MCF 10A (cell line): ENCODE measurements around the gene MRPL39. TPM values are rescaled to one million over a fixed set of nuclear protein-coding genes. Genes with fewer than 3 reads are reported as not detected.

Source experiments
- BruUV-seq: library from RNA; stranded (reverse); fragments of 400-500 nt; replicated peaks from 2 replicates; lab custom pipeline; 2021; lab: Mats Ljungman, UMichigan
- CTCF ChIA-PET: fragments of 300-600 bp; sonication (Branson Sonifier 250); formaldehyde crosslinking; extraction: SDS; loops from one replicate; lab custom pipeline; 2021; ENCODE audit warnings: antibody characterized with exemption, inconsistent platforms; lab: Yijun Ruan, JAX
- POLR2A ChIA-PET: fragments of 300-600, 350-650 bp; sonication (Branson Sonifier 250); formaldehyde crosslinking; extraction: SDS; loops from one replicate; lab custom pipeline; 2020; ENCODE audit warnings: antibody characterized with exemption, inconsistent platforms; lab: Yijun Ruan, JAX
- DNase-seq: peaks from one replicate; pipeline ENCODE4 v3.0.0-alpha.2; 2018; ENCODE audit not compliant: unreplicated experiment
- H3K27ac Mint-ChIP-seq: one replicate; pipeline ENCODE4 v1.8.0; 2022; ENCODE audit warnings: mild to moderate bottlenecking, low read depth, mixed read lengths; ENCODE audit not compliant: unreplicated experiment
- H3K27me3 Mint-ChIP-seq: one replicate; pipeline ENCODE4 v1.8.0; 2022; ENCODE audit warnings: mixed read lengths; ENCODE audit not compliant: insufficient read depth, unreplicated experiment
- H3K36me3 Mint-ChIP-seq: one replicate; pipeline ENCODE4 v1.8.0; 2022; ENCODE audit warnings: mild to moderate bottlenecking, moderate library complexity, mixed read lengths; ENCODE audit not compliant: insufficient read depth, unreplicated experiment
- H3K4me1 Mint-ChIP-seq: one replicate; pipeline ENCODE4 v1.8.0; 2022; ENCODE audit warnings: mixed read lengths; ENCODE audit not compliant: insufficient read depth, unreplicated experiment
- H3K4me3 Mint-ChIP-seq: one replicate; pipeline ENCODE4 v1.8.0; 2022; ENCODE audit warnings: mild to moderate bottlenecking, moderate library complexity, mixed read lengths; ENCODE audit not compliant: unreplicated experiment
- H3K9me3 Mint-ChIP-seq: one replicate; pipeline ENCODE4 v1.8.0; 2022; ENCODE audit warnings: mixed read lengths; ENCODE audit not compliant: unreplicated experiment
- CTCF ChIP-seq: fragments of 200-600 bp; IDR thresholded peaks from one replicate; pipeline ENCODE4 v1.8.0; 2022; ENCODE audit warnings: antibody characterized with exemption, mild to moderate bottlenecking; ENCODE audit not compliant: unreplicated experiment
- intact Hi-C: fragments of 100-400 bp; cut with micrococcal nuclease; formaldehyde crosslinking; loops from 2 replicates; pipeline ENCODE4 v1.14.1; 2022
- total RNA-seq: library from RNA; stranded (reverse); gene quantifications from 2 replicates; pipeline ENCODE4 v1.2.3, GENCODE V29; 2022

MRPL39 gene
- total RNA-seq, 1 experiment from 2014 or later = 37.1 TPM

DNA sequence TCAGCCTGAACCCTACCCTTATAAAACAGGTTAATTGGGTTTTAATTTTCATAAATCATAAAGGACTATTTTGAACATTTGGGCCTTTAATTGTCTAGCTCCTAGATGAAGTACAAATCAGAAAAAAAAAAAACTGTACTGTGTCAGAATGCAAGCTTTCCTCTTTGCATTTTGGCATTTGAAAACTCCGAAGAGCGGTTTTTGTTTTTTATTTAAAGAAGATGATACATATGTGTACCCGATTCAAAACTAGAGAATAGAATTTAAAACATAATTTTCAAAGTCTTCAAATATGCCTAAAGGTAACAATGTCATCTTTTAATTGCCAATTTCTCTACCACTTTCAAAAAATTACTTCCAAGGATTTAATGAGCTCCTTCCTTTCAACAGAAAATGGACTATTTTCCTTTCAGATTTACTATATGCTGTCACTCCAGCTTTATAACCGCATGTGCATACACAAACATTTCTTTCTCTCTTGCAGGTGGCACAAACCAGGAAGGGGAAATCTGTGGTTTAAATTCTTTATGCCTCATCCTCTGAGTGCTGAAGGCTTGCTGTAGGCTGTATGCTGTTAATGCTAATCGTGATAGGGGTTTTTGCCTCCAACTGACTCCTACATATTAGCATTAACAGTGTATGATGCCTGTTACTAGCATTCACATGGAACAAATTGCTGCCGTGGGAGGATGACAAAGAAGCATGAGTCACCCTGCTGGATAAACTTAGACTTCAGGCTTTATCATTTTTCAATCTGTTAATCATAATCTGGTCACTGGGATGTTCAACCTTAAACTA lies 33.7 kb downstream of the MRPL39 start:
- POLR2A ChIA-PET = no interaction called here
- intact Hi-C loops = loop anchor here (2.0 kb wide), 1 partner anchor 153 kb away; no protein-coding TSS in a partner anchor
- Mint-ChIP-seq H3K27ac (no peak overlapping the region), H3K4me1 (peaks cover 5% of the 10 kb centered on the region), H3K36me3 (peaks cover 11% of the 10 kb centered on the region), H3K27me3 (no peaks in the 10 kb centered on the region), H3K4me3 (no peak overlapping the region), H3K9me3 (no peaks in the 10 kb centered on the region)
- CTCF ChIA-PET = interaction anchor here (2.0 kb wide), 1 partner anchor 153 kb away, joined by 5 read pairs; no protein-coding TSS in a partner anchor
- no peak for TF ChIP-seq CTCF
- BruUV-seq = no TSS peak
- DNase-seq = peak; percentile 70

- Mint-ChIP-seq H3K4me3 (no peak overlapping the region), H3K36me3 (peaks cover 11% of the 10 kb centered on the region), H3K27me3 (no peaks in the 10 kb centered on the region), H3K4me1 (peaks cover 5% of the 10 kb centered on the region), H3K27ac (no peak overlapping the region), H3K9me3 (no peaks in the 10 kb centered on the region)
- CTCF ChIA-PET = interaction anchor here (2.0 kb wide), 1 partner anchor 152 kb away, joined by 5 read pairs; no protein-coding TSS in a partner anchor
- no peak for TF ChIP-seq CTCF
- DNase-seq = no peak
- intact Hi-C loops = no loop called here
- no TSS peak for BruUV-seq
- POLR2A ChIA-PET = no interaction called here
These were observed 34.4 kb downstream of the MRPL39 start for GRCh38 chr21:25572861-25573310.

- TF ChIP-seq CTCF = no peak
- no peaks in the 10 kb centered on the region for H3K27me3 Mint-ChIP-seq
- H3K27ac Mint-ChIP-seq = no peak overlapping the region
- H3K4me3 Mint-ChIP-seq = no peak overlapping the region
- POLR2A ChIA-PET = no interaction called here
- H3K36me3 Mint-ChIP-seq = peaks cover 13% of the 10 kb centered on the region
- CTCF ChIA-PET = interaction anchor here (0.7 to 2.0 kb wide), 2 partner anchors 11 to 151 kb away, joined by 3 to 5 read pairs; no protein-coding TSS in a partner anchor
- no peak for DNase-seq
- H3K4me1 Mint-ChIP-seq = peaks cover 5% of the 10 kb centered on the region
- H3K9me3 Mint-ChIP-seq = no peaks in the 10 kb centered on the region
- intact Hi-C loops = no loop called here
- BruUV-seq = no TSS peak
These were observed 35.6 kb downstream of the MRPL39 start for GRCh38 chr21:25571726-25572121.

- no peak for DNase-seq
- CTCF ChIA-PET = no interaction called here
- Mint-ChIP-seq H3K9me3 (no peaks in the 10 kb centered on the region), H3K36me3 (peaks cover 15% of the 10 kb centered on the region), H3K27ac (no peak overlapping the region), H3K4me1 (peaks cover 5% of the 10 kb centered on the region), H3K4me3 (no peak overlapping the region), H3K27me3 (no peaks in the 10 kb centered on the region)
- no peak for TF ChIP-seq CTCF
- no TSS peak for BruUV-seq
- intact Hi-C loops = no loop called here
- POLR2A ChIA-PET = no interaction called here
These were observed 37.6 kb downstream of the MRPL39 start for GRCh38 chr21:25569711-25570110.
